CD4-positive, alpha-beta T cell (primary cell): ENCODE data around the gene LTB4R2. TPM values are rescaled to one million over a fixed set of nuclear protein-coding genes. Genes with fewer than 3 reads are reported as not detected.

Experiments used
- ATAC-seq: fragments of 200-7000 bp; cut with Tn5 transposase; one replicate; pipeline ENCODE4 v1.10.0; 2022; ENCODE audit warnings: mild to moderate bottlenecking; ENCODE audit not compliant: poor library complexity
- CTCF ChIA-PET: fragments of 350-600 bp; sonication (Branson Sonifier 250); formaldehyde crosslinking; loops from one replicate; lab custom pipeline; 2021; ENCODE audit warnings: antibody characterized with exemption, inconsistent platforms; lab: Charles Lee
- POLR2A ChIA-PET: fragments of 350-600 bp; sonication (Branson Sonifier 250); formaldehyde crosslinking; loops from one replicate; lab custom pipeline; 2021; ENCODE audit warnings: antibody characterized with exemption, inconsistent platforms; lab: Charles Lee
- DNase-seq, 14 experiments: peaks; one replicate each; pipeline ENCODE4 v3.0.0-alpha.2; 2013 to 2020; ENCODE audit warnings: mixed read lengths in 2 of 14
- H3K27ac ChIP-seq, 2 donors: one replicate each; pipeline versions ENCODE4 v1.5.1 to v1.7.0; 2013; ENCODE audit warnings: low read length in 2 of 2, low read depth in 1 of 2, mild to moderate bottlenecking in 1 of 2
- H3K27me3 ChIP-seq, 2 experiments: 1 replicate in 1 of 2; 2 replicates in 1 of 2; pipeline versions ENCODE4 v1.6.1 to v1.7.0; 2013; ENCODE audit warnings: low read length in 2 of 2, control low read depth in 1 of 2, mild to moderate bottlenecking in 1 of 2, moderate library complexity in 1 of 2; ENCODE audit not compliant: insufficient read depth in 2 of 2, control insufficient read depth in 1 of 2
- H3K36me3 ChIP-seq: one replicate; pipeline ENCODE4 v1.6.1; 2013; ENCODE audit warnings: low read length, control low read depth; ENCODE audit not compliant: insufficient read depth
- H3K4me1 ChIP-seq: one replicate; pipeline ENCODE4 v1.6.1; 2013; ENCODE audit warnings: low read length, control low read depth; ENCODE audit not compliant: insufficient read depth
- H3K4me3 ChIP-seq: one replicate; pipeline ENCODE4 v1.5.1; 2013; ENCODE audit warnings: mild to moderate bottlenecking, low read length, moderate library complexity
- H3K9me3 ChIP-seq, 2 experiments: 1 replicate in 1 of 2; 2 replicates in 1 of 2; pipeline versions ENCODE4 v1.6.1 to v1.7.0; 2013; ENCODE audit warnings: low read length in 2 of 2, mild to moderate bottlenecking in 2 of 2, control low read depth in 1 of 2, moderate library complexity in 1 of 2; ENCODE audit not compliant: control insufficient read depth in 1 of 2, insufficient read depth in 1 of 2
- H3K27ac Mint-ChIP-seq: one replicate; pipeline ENCODE4 v1.8.0; 2020; ENCODE audit warnings: mixed read lengths
- H3K27me3 Mint-ChIP-seq: one replicate; pipeline ENCODE4 v1.8.0; 2021; ENCODE audit warnings: mixed read lengths
- H3K36me3 Mint-ChIP-seq: one replicate; pipeline ENCODE4 v1.8.0; 2021; ENCODE audit warnings: low read depth, mixed read lengths
- H3K4me1 Mint-ChIP-seq: one replicate; pipeline ENCODE4 v1.8.0; 2021; ENCODE audit warnings: low read depth, mixed read lengths
- H3K4me3 Mint-ChIP-seq: one replicate; pipeline ENCODE4 v1.8.0; 2020; ENCODE audit warnings: mild to moderate bottlenecking, mixed read lengths
- H3K9me3 Mint-ChIP-seq: one replicate; pipeline ENCODE4 v1.8.0; 2020; ENCODE audit warnings: mixed read lengths
- CTCF ChIP-seq: fragments of 200-600 bp; IDR thresholded peaks from one replicate; pipeline ENCODE4 v1.8.0; 2022; ENCODE audit warnings: antibody characterized with exemption, mild to moderate bottlenecking
- intact Hi-C, 2 experiments: fragments of 100-400 bp; cut with DNase I in 1 of 2; cut with micrococcal nuclease in 1 of 2; formaldehyde crosslinking; loops; one replicate each; pipeline versions ENCODE4 v1.15.1 to v1.9.0; 2023 to 2025; cut with DNase I, micrococcal nuclease
- total RNA-seq, 174 experiments: library from RNA in 2 of 174; stranded (reverse) in 2 of 174; gene quantifications; one replicate each; pipeline ENCODE4 v1.2.3 and lab custom pipeline; 2021 to 2026

LTB4R2 gene
- total RNA-seq, 2 experiments from 2014 or later, result 16.4 to 18.2 TPM

DNA sequence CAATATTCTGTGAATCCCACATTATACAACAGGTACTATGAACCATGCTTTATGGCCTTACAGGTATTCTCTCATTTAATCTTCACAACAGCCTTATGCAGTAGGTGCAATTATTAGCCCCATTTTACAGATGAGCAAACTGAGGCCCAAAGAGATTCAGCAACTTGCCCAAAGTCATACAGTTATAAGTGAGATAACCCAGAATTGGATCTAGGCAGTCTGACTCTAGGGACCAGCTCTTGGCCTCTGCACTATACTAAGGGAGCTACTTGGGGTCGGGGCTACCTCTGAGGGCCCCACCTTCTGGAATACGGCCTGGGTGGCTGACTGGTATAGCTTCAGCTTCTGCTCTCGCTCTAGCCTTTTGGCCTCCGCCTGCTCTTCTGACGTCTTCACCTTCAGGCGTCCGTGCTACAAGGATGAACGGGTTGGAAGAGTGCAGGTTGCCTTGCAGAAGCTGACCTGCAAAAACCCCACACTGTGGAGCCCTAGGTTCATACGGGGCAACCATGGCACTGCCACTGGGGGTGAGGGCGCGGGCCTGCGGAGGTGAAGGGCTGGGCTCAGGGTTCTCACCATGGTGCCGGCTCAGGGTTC, 39.3 kb upstream of the LTB4R2 start:
- Mint-ChIP-seq H3K4me1 (peaks cover 40% of the 10 kb centered on the region), H3K4me3 (peak overlapping the region; percentile 96), H3K27me3 (no peaks in the 10 kb centered on the region), H3K36me3 (peaks cover 46% of the 10 kb centered on the region), H3K9me3 (no peaks in the 10 kb centered on the region), H3K27ac (peak overlapping the region; percentile 97)
- no peaks in the 10 kb centered on the region for H3K9me3 ChIP-seq
- H3K36me3 ChIP-seq, result peaks cover 41% of the 10 kb centered on the region
- ATAC-seq (no peak), DNase-seq (no peak)
- ChIA-PET CTCF (interaction anchor here (0.6 to 3.6 kb wide), 21 partner anchors 10 to 172 kb away, joined by 3 to 20 read pairs (median 4); partner anchors contain the start of genes CHMP4A, CIDEB, LTB4R and LTB4R2), POLR2A (interaction anchor here (0.6 to 4.0 kb wide), 28 partner anchors 8 to 190 kb away, joined by 3 to 134 read pairs (median 6); partner anchors contain the start of genes CBLN3, CHMP4A, CIDEB and DCAF11)
- peak overlapping the region; percentile 86 for H3K4me3 ChIP-seq
- TF ChIP-seq CTCF, result no peak
- peaks cover 43% of the 10 kb centered on the region for H3K4me1 ChIP-seq
- peak overlapping the region; percentile 92 to 95 for H3K27ac ChIP-seq
- H3K27me3 ChIP-seq, result no peaks in the 10 kb centered on the region
- intact Hi-C loops, result loop anchor here (1.0 to 5.0 kb wide), 8 partner anchors 27 to 58 kb away; partner anchors contain the start of genes GMPR2 (in 2 of the 2), NEDD8 (in 2 of the 2), CHMP4A (in 1 of the 2) and LTB4R (in 1 of the 2)

DNA sequence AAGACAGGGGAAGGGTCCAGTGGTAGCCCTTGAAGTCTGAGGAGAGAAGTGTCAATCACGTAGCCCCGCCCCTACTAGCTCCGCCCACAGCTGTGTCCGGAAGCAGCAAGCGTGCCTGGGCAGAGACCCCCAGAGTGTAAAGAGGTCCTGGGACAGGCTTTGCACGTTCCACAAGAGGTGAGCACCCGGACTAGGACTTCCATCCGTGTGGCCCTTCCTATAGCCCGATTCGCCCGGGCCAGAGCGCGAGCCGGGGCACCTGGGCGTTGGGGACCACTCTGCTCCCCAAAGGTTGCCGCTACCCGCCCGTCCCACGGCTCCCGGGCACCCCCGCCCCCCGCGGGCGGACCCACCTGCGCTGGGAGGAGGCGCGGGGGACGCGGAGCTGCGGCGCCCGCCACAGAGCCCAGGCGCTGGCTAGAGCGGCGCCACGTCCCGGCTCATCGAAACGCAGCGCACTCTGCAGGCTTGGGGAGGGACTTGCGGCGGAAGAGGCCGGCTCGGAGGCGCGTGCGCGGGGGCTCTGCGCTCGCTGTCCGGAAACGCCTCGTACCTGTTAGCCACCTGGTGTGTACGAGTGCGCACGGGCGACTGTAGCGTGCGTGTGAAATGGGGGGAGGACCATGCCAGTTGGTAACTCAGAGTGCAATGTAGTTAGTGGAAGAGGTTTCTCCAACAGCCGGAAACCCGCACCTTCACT, 38.7 kb upstream of the LTB4R2 start, which contains the start of gene RABGGTA:
TSS of gene RABGGTA (minus strand) at position 464 of the 700 bp plus-strand sequence. CDS start 482 bp downstream, outside the sequence.
- Histone ChIP-seq H3K27ac (peak within 1 kb of the TSS; percentile 92 to 95), H3K9me3 (no peaks in the 10 kb centered on the region), H3K4me3 (peak within 1 kb of the TSS; percentile 86), H3K4me1 (peaks cover 43% of the 10 kb centered on the region), H3K27me3 (no peaks in the 10 kb centered on the region), H3K36me3 (peaks cover 34% of the 10 kb centered on the region)
- peak within 1 kb of the TSS; percentile 96 for H3K4me3 Mint-ChIP-seq
- H3K27me3 Mint-ChIP-seq, result no peaks in the 10 kb centered on the region
- peak; percentile 83 for ATAC-seq
- H3K9me3 Mint-ChIP-seq, result no peaks in the 10 kb centered on the region
- H3K36me3 Mint-ChIP-seq, result peaks cover 40% of the 10 kb centered on the region
- H3K27ac Mint-ChIP-seq, result peak within 1 kb of the TSS; percentile 97
- CTCF ChIA-PET, result interaction anchor here (0.6 to 3.6 kb wide), 21 partner anchors 9 to 171 kb away, joined by 3 to 20 read pairs (median 4); partner anchors contain the start of genes CHMP4A, CIDEB, LTB4R and LTB4R2
- peaks cover 40% of the 10 kb centered on the region for H3K4me1 Mint-ChIP-seq
- peak; percentile 75 for TF ChIP-seq CTCF
- intact Hi-C loops, result loop anchor here (1.0 to 5.0 kb wide), 8 partner anchors 26 to 58 kb away; partner anchors contain the start of genes GMPR2 (in 2 of the 2), NEDD8 (in 2 of the 2), CHMP4A (in 1 of the 2) and LTB4R (in 1 of the 2)
- DNase-seq, result peak; percentile 84 to 99 (median 92)
- POLR2A ChIA-PET, result interaction anchor here (0.6 to 4.0 kb wide), 27 partner anchors 9 to 951 kb away, joined by 3 to 134 read pairs (median 7); partner anchors contain the start of genes CBLN3, CHMP4A, CIDEB and DCAF11

GRCh38 chr14:24271834-24272263, 38.1 kb upstream of the LTB4R2 start:
- peaks cover 43% of the 10 kb centered on the region for H3K4me1 Mint-ChIP-seq
- TF ChIP-seq CTCF, result no peak
- Histone ChIP-seq H3K27me3 (no peaks in the 10 kb centered on the region), H3K36me3 (peaks cover 28% of the 10 kb centered on the region), H3K9me3 (no peaks in the 10 kb centered on the region), H3K4me1 (peaks cover 43% of the 10 kb centered on the region), H3K27ac (peak overlapping the region; percentile 92 to 95), H3K4me3 (peak overlapping the region; percentile 86)
- no peaks in the 10 kb centered on the region for H3K27me3 Mint-ChIP-seq
- no peak for ATAC-seq
- no peaks in the 10 kb centered on the region for H3K9me3 Mint-ChIP-seq
- CTCF ChIA-PET, result interaction anchor here (1.0 to 3.6 kb wide), 14 partner anchors 9 to 160 kb away, joined by 3 to 20 read pairs (median 8); partner anchors contain the start of genes CHMP4A, CIDEB, IRF9 and MDP1
- peak overlapping the region; percentile 97 for H3K27ac Mint-ChIP-seq
- intact Hi-C loops, result loop anchor here (1.0 to 5.0 kb wide), 8 partner anchors 25 to 59 kb away; partner anchors contain the start of genes GMPR2 (in 2 of the 2), NEDD8 (in 2 of the 2), CHMP4A (in 1 of the 2) and LTB4R (in 1 of the 2)
- POLR2A ChIA-PET, result interaction anchor here (0.6 to 4.0 kb wide), 24 partner anchors 26 to 951 kb away, joined by 3 to 134 read pairs (median 7); partner anchors contain the start of genes CBLN3, CHMP4A, CIDEB and DCAF11
- no peak for DNase-seq
- peaks cover 34% of the 10 kb centered on the region for H3K36me3 Mint-ChIP-seq
- peak overlapping the region; percentile 87 for H3K4me3 Mint-ChIP-seq
